WTC11 (cell line): ENCODE results near the gene JMJD8.

ENCODE experiments used
- SMAD4 ChIP-seq: sonication (generic); formaldehyde crosslinking; IDR thresholded peaks from 2 replicates; pipeline ENCODE4 v1.8.0; 2022; ENCODE audit warnings: mild to moderate bottlenecking, missing genetic modification reagents
- ZNF121 ChIP-seq: sonication (generic); formaldehyde crosslinking; IDR thresholded peaks from 2 replicates; pipeline ENCODE4 v1.8.0; 2023; ENCODE audit warnings: missing genetic modification reagents
- TF ChIP-seq, protein P1 (sequence below): fragments of 200-600 bp; IDR thresholded peaks from 2 replicates; pipeline ENCODE4 v1.8.0; 2022; ENCODE audit warnings: antibody characterized with exemption

DNA sequence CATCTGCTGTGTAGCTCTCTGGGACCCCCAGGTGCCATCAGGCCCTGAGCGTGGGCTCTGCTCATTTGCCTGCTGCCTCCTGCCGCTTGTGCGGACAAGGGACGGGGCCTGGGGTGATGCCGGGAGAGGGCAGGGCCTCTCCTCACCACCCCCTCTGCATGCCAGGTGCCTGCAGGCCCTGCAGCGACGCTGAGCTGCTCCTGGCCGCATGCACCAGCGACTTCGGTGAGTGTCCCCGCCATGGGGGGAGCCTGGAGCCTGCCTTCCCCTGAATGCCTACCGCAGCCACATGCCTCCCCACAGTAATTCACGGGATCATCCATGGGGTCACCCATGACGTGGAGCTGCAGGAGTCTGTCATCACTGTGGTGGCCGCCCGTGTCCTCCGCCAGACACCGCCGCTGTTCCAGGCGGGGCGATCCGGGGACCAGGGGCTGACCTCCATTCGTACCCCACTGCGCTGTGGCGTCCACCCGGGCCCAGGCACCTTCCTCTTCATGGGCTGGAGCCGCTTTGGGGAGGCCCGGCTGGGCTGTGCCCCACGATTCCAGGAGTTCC lies 32.7 kb upstream of the JMJD8 start:
- TF ChIP-seq, protein P1, sequence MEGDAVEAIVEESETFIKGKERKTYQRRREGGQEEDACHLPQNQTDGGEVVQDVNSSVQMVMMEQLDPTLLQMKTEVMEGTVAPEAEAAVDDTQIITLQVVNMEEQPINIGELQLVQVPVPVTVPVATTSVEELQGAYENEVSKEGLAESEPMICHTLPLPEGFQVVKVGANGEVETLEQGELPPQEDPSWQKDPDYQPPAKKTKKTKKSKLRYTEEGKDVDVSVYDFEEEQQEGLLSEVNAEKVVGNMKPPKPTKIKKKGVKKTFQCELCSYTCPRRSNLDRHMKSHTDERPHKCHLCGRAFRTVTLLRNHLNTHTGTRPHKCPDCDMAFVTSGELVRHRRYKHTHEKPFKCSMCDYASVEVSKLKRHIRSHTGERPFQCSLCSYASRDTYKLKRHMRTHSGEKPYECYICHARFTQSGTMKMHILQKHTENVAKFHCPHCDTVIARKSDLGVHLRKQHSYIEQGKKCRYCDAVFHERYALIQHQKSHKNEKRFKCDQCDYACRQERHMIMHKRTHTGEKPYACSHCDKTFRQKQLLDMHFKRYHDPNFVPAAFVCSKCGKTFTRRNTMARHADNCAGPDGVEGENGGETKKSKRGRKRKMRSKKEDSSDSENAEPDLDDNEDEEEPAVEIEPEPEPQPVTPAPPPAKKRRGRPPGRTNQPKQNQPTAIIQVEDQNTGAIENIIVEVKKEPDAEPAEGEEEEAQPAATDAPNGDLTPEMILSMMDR = no peak
- TF ChIP-seq ZNF121 (CRISPR knock-in tag) (no peak), SMAD4 (CRISPR knock-in tag) (no peak)
